Measurements from ENCODE around the gene SPPL3. TPM values are rescaled to one million over a fixed set of nuclear protein-coding genes. Genes with fewer than 3 reads are reported as not detected.

The SPPL3 gene
- total RNA-seq, 1 donor from 2014 or later = 40.3 TPM

- DNase-seq = no peak
- no peaks in the 10 kb centered on the region for H3K9me3 Mint-ChIP-seq
- H3K27me3 Mint-ChIP-seq = no peaks in the 10 kb centered on the region
- POLR2A ChIA-PET = interaction anchor here (0.5 to 0.6 kb wide), 2 partner anchors 108 to 225 kb away, joined by 5 to 8 read pairs; no protein-coding TSS in a partner anchor
- intact Hi-C loops (cut with micrococcal nuclease) = no loop called here
- TF ChIP-seq, protein P1, sequence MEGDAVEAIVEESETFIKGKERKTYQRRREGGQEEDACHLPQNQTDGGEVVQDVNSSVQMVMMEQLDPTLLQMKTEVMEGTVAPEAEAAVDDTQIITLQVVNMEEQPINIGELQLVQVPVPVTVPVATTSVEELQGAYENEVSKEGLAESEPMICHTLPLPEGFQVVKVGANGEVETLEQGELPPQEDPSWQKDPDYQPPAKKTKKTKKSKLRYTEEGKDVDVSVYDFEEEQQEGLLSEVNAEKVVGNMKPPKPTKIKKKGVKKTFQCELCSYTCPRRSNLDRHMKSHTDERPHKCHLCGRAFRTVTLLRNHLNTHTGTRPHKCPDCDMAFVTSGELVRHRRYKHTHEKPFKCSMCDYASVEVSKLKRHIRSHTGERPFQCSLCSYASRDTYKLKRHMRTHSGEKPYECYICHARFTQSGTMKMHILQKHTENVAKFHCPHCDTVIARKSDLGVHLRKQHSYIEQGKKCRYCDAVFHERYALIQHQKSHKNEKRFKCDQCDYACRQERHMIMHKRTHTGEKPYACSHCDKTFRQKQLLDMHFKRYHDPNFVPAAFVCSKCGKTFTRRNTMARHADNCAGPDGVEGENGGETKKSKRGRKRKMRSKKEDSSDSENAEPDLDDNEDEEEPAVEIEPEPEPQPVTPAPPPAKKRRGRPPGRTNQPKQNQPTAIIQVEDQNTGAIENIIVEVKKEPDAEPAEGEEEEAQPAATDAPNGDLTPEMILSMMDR (IDR thresholded peaks at IDR 0.05) = no peak
- ATAC-seq (ENCODE audit: low read depth) = no peak
- CTCF ChIA-PET = interaction anchor here (0.7 to 1.5 kb wide), 3 partner anchors 43 to 139 kb away, joined by 3 to 5 read pairs (median 4); no protein-coding TSS in a partner anchor
- H3K4me1 Mint-ChIP-seq = peaks cover 30% of the 10 kb centered on the region
- H3K4me3 Mint-ChIP-seq = no peak overlapping the region
- H3K27ac Mint-ChIP-seq = no peak overlapping the region
- peaks cover 58% of the 10 kb centered on the region for H3K36me3 Mint-ChIP-seq (ENCODE audit: low read depth)
These were observed 182.3 kb downstream of the SPPL3 start for GRCh38 chr12:120721866-120722265.

DNA sequence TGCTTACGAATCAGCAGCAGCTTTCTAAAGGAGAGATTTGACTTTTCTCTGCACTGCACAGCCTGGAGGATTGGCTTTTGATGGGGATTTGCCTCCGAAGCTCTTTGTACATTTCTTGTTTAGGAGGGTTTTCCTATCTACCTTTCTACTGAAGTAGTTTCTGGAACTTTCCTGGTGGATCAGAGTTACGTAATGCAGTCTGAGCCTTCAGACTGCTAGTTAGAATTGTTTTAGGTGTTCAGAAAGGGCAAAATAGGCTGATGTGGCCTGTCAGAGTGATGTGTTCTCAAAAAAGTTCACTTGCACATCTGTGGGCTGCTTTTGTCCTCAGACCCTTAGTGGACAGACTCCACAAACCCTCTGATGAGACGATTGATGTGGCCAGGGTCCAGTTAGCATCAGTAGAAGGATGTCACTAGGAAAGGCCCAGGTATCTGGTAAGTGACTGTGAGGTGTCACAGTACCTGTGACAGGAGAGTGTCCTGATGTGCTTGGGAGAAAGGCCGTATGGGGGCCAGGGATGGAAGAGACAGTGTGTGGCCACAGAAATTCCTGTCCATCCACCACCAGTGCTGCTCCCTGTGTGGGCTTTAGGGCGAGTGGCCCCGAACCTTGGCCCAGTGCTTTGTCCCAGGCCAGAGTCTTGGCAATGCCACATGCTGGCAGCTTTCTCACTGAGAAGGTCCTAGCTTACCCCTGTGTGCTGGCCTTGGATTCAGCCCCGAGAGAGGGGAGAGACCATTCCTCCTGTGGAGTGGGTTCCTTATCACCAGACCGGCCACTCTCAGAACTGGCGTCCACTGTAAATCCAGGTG is 183.0 kb downstream of the SPPL3 start:
- DNase-seq (no peak), ATAC-seq (ENCODE audit: low read depth) (no peak)
- no peak overlapping the region for H3K27ac Mint-ChIP-seq
- intact Hi-C loops (cut with micrococcal nuclease) = no loop called here
- TF ChIP-seq, protein P1 (IDR thresholded peaks at IDR 0.05) = no peak
- H3K9me3 Mint-ChIP-seq = no peaks in the 10 kb centered on the region
- POLR2A ChIA-PET = no interaction called here
- no peaks in the 10 kb centered on the region for H3K27me3 Mint-ChIP-seq
- CTCF ChIA-PET = interaction anchor here (1.2 to 2.1 kb wide), 3 partner anchors 74 to 138 kb away, joined by 4 to 6 read pairs (median 5); no protein-coding TSS in a partner anchor
- no peak overlapping the region for H3K4me3 Mint-ChIP-seq
- H3K4me1 Mint-ChIP-seq = peaks cover 28% of the 10 kb centered on the region
- peaks cover 65% of the 10 kb centered on the region for H3K36me3 Mint-ChIP-seq (ENCODE audit: low read depth)

- DNase-seq (no peak), ATAC-seq (ENCODE audit: low read depth) (no peak)
- Mint-ChIP-seq H3K27ac (no peak overlapping the region), H3K4me1 (peaks cover 25% of the 10 kb centered on the region), H3K4me3 (no peak overlapping the region), H3K9me3 (no peaks in the 10 kb centered on the region), H3K36me3 (ENCODE audit: low read depth) (peaks cover 69% of the 10 kb centered on the region), H3K27me3 (no peaks in the 10 kb centered on the region)
- CTCF ChIA-PET = interaction anchor here (1.2 to 2.1 kb wide), 2 partner anchors 71 to 74 kb away, joined by 3 to 6 read pairs; no protein-coding TSS in a partner anchor
- TF ChIP-seq, protein P1 (IDR thresholded peaks at IDR 0.05) = no peak
- intact Hi-C loops (cut with micrococcal nuclease) = no loop called here
- POLR2A ChIA-PET = interaction anchor here (0.6 kb wide), 2 partner anchors 224 to 436 kb away, joined by 4 to 5 read pairs; no protein-coding TSS in a partner anchor
These were observed 183.7 kb downstream of the SPPL3 start for GRCh38 chr12:120720234-120720986.

GRCh38 chr12:120719496-120720233 is 184.5 kb downstream of the SPPL3 start:
- peaks cover 74% of the 10 kb centered on the region for H3K36me3 Mint-ChIP-seq (ENCODE audit: low read depth)
- no peaks in the 10 kb centered on the region for H3K27me3 Mint-ChIP-seq
- intact Hi-C loops (cut with micrococcal nuclease) = loop anchor here (10.0 kb wide), 1 partner anchor 285 kb away; the partner anchor contains the start of gene COX6A1
- ChIA-PET POLR2A (interaction anchor here (0.6 kb wide), 2 partner anchors 223 to 437 kb away, joined by 4 to 5 read pairs; no protein-coding TSS in a partner anchor), CTCF (interaction anchor here (1.2 to 2.1 kb wide), 2 partner anchors 70 to 73 kb away, joined by 3 to 6 read pairs; no protein-coding TSS in a partner anchor)
- H3K27ac Mint-ChIP-seq = no peak overlapping the region
- DNase-seq = no peak
- TF ChIP-seq, protein P1 (IDR thresholded peaks at IDR 0.05) = no peak
- H3K9me3 Mint-ChIP-seq = no peaks in the 10 kb centered on the region
- H3K4me1 Mint-ChIP-seq = peaks cover 17% of the 10 kb centered on the region
- no peak for ATAC-seq (ENCODE audit: low read depth)
- no peak overlapping the region for H3K4me3 Mint-ChIP-seq
